KBM-7 (cell line): ENCODE data around the gene SF3B5.
A peak's percentile ranks its signal among the peaks of the same experiment; 100 is the strongest.
"Not testable (repeated sequence)": the region's sequence is repeated elsewhere in the genome, so short reads cannot be mapped to it uniquely, and the experiment has no call there.

Source experiments
- DNase-seq: peaks from one replicate; pipeline ENCODE4 v3.0.0-alpha.2; 2015
- in situ Hi-C: fragments of 300-500 bp; cut with MboI; formaldehyde crosslinking; loops from 2 replicates; pipeline ENCODE4 v1.14.3; 2020; ENCODE audit warnings: low sequenced_read_pairs, low pct_unique_long_range_greater_than_20kb, mixed read lengths

The SF3B5 gene

DNA sequence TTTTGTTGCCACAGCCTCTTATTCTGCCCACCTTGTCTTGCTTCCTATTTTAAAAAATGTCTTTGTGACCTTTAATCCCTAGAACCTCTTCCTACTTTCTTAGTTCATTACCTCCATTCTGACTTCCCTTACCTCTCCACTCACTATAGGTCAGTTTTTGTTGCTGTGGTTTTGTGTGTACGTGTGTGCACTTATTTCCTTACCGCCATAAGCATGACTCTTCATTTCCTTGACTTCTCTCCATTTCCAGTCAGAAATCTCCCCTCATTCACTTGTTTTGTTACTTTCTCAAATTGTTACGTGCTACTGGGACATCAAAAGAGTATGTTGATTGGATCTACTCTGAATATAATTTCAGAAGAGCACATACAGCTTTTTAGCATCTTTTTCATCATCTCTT, 26.6 kb downstream of the SF3B5 start:
- in situ Hi-C loops = no loop called here
- peak; percentile 27 for DNase-seq

DNA sequence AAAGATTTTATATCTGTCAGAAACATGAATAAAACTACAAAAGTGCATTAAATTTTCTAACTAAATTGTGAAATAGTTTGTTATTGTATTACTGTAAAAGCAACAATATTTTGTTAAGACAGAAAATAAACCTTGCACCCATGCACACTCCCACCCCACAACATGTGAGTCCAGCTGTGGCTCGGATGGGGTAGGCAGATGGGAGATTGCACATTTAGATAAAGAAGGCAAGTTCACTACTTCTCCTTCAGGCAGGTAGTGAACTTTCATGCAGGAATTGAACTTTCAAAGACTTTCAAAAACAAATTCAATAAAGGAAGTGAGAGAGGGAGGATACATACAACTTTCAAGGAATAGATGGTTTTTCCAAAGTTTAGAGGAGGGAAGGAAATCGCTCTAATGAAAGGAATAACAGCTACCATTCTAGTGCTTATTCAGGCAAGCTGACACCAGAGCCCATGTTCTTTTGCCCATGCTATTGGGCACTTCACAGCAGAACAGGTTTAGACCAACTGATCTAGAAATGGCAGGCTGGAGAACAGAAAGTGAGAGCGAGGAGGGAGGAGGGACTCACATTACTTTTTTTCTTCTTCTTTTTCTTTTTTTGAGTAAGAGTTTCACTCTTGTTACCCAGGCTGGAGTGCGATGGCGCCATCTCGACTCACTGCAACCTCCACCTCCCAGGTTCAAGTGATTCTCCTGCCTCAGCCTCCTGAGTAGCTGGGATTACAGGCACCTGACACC, 28.5 kb downstream of the SF3B5 start:
- DNase-seq = peak; percentile 24
- in situ Hi-C loops = no loop called here

DNA sequence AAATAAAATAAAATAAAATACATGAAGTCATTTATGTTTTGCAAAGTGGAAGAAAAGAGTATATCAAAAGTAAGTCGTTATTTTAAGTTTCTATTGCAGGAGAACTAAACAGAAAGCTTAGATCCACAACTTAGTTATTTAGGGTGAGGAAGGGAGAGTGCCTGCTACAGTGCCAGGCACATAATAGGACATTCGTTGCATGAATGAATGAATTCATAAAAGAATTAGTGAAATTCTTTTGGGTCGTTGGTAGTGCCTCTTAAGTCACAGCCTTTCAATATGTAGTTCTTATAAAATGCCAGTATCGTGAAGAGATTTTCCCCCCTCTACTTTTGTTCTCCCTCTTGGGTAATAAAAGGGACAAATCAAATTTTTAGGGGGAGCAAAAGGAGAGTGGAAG, 29.1 kb downstream of the SF3B5 start:
- in situ Hi-C loops = no loop called here
- DNase-seq = no peak

DNA sequence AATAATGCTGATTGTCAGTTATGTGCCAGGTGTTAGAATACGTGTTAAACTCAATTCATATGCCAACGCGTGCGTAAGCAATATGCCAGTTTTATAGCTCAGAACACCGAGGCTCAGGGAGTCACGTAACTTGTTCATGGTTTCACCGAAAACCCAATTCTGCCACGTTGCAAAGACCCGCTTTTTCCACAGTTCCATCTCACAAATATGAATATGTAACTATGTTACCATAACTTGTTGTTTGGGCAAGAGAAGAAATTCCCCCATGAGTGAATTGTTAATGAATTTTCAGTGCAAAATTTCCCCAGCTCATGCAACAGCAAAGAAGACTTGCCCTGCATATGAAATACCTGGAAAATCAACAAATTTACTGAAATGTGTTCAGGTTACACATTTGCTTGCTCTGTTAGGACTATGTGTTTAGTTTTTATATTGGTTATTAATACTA, 30.1 kb downstream of the SF3B5 start:
- DNase-seq = no peak
- in situ Hi-C loops = no loop called here

DNA sequence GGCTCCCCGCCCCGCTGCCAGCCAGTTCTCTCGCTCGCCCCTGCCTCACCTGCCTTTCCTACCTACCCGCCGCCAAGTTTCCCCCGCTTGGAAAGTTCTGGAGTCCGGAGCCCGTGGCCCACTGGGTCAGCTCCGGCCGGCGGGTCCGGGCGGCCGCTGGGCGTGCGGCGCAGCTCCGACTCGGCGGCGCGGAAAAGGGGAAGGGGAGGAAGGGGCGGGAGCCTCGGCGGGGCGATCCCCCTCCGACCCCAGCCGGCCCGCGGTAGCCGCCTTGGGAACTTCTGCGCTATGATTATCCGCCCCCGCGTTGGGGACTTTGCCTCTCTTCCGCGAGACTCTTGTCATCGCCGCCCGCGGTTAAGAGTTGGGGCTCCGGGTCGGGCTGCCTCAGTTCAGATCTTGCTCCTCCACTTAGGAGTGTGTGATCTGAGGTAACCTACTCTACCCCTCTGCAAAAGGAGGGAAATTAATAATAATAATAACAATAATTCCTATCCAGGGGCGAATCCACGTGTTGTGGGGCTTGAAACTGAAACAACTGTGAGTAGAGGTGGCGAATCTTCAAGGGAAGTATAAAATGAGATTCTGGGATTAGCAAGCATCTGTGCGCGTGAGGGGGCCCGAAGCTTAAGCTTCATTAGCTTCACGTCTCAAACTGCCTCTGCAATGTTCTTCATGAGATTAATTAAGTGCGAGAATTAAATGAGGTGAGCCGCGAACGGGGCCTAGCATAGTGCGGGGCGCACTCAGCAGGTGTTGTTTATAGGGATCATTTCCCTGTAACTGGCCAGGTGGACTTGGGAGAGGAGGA, 30.8 kb downstream of the SF3B5 start:
- peak; percentile 61 for DNase-seq
- in situ Hi-C loops = no loop called here

DNA sequence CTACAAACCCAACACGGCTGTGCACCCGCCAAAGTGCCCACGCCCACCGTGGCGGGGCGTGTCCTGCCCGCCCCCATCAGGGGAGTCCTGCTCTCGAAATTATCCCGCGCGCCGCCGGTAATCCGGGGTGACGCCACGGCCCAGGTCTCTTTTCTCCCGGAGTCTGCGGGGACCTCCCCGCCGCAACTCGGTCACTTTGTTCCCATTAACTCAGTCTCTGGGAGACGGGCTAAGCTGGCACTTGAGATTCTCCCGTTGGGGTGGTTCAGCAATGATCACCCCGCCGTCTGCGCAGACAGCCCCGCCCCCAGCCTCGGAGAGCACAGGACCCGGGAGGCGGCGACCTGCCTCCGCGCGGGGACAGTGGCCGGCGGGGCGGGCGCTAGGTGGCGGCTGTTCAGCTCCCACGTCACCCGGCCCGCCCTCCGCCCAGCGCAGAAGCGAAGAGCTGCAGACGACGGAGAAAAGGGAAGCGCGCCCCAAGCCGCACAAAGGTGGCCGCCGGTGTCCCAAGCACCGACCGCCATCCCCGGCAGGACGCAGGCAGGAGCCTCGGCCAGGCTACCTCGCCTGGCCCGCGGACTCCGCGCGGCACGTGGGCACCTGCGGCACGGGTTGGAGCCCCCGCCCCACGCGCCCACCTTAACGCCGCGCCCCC, 31.5 kb downstream of the SF3B5 start:
- in situ Hi-C loops = no loop called here
- DNase-seq = peak; percentile 92

DNA sequence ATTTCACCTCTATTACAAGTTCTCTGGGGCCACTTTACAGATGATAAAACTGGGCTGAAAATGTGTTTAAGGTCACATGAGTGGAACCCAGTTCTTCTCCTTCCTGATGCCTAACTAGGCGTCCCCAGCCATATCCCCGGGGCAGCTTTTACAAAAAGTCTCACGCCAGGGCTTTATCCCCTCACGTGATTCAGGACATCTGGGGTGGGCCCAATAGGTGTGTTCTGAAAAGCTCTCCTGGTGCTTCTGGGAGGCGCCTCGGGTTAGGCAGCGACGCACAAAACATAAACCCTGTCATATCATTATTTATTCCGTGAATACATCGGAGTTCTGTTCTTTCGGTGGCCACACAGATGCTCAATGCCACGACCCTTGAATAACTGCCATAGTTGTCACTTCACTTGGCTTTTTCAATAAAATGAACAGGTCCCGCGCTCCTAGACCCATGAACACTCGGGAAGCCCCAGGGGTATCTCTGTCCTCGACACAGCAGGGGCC, 32.1 kb downstream of the SF3B5 start:
- no peak for DNase-seq
- in situ Hi-C loops = no loop called here

DNA sequence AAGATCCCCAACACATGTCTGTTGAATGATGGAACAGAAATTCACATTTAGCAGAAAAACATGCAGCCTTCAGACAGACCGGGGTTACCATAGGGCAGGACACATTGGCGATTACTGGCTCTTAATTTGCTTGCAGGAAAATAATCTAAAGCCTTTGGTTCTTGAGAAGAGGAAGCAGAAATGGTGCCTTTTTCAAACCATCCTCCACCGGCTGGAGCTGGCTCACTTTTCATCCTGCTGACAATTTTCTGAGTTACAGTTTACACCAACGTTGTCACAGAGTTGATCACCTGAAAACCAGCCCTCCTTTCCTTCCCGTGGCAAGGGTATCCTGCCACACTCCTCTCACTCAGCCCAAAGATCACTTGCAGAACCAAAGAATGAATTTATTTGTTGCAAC, 32.6 kb downstream of the SF3B5 start:
- DNase-seq = peak; percentile 31
- in situ Hi-C loops = no loop called here

DNA sequence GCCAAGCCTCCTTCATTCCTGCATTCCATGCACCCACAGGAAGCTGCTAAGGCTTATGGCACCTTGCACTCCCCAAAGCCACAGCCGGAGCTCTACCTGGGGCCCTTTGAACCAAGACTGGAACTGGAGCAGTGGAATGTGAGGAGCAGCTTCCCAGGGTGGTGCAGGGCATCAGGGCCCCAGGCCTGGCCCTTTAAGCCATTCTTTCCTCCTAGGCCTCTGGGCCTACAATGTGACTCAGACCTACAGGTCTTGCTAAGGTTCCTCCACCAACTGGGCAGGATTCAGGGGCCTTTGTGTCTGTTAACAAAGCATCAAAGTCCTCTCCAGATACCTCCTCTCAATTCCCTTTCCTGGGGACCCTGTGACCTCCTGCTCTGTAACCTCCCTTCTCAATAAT, 36.2 kb downstream of the SF3B5 start:
- no peak for DNase-seq
- in situ Hi-C loops = no loop called here

DNA sequence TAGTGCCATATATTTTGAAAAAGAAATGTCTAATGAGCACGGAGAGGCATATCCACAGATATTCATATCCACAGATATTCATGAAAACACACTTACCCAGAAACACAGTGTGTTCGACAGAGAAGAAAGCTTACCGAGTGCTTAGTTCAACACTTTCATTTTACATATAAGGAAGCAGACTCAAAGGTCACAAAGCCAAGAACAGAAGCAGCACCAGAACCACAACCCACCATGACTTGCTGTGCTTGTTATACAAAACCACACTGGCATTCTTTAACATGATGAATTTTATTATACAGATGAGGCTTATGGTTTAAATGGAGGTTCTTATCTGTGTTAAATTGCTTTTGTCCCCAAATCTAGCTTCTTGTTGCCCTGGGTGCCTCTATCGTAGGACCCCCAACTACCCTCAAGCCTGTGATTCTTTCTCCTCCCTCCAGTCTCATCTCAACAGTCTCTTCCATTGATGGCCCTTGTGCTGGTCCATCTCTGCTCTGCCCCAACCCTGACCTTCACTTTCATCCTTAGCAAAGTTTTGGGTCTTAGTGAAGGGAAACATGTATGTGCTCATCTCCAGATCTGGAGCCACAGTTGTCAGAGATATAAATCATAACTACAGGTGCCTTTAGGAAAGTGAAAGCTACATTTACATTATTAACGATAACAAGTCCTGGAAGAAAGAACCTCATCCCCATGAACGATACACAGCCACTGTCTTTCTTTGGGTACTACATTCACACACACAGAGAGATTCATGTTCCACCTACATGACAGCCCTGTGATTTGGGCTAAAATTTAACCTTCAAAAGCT, 40.0 kb downstream of the SF3B5 start:
- no peak for DNase-seq
- in situ Hi-C loops = no loop called here

DNA sequence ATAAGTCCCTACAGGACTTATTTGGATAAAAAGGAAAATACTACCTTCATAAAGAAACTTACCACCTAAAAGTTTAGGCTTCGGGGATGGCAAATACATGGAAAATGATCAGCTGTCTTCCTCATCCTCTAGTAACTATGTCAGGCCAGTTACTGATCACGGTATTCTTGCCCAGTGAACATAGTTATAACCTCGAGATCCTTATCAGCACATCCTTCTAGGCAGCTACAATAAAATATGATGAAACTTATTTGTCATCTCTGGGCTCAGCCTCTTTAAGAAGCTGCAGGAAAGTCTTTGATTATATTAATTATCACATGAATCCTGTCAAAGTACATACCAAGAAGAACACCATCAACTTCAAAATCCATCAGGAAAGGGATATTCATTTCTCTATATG, 41.8 kb downstream of the SF3B5 start:
- no peak for DNase-seq
- in situ Hi-C loops = no loop called here

DNA sequence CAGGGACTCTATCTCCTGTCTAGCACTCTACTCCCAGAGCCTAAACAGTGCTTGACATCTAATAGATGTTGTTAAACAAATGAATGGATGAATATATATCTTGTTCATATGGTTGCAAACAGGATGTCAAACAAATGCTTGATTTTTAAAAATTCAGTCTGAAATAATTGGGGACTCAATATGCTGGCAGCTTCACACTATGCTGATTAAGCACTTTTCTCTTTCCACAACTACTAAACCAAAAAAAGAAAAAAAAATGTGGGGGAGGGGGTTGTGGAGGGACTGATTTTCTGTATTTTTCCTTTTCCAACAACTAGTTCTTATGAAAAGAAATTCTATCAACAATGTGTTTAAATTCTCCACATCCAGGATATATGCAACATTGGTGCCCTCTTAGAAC, 42.9 kb downstream of the SF3B5 start:
- DNase-seq = no peak
- in situ Hi-C loops = no loop called here

DNA sequence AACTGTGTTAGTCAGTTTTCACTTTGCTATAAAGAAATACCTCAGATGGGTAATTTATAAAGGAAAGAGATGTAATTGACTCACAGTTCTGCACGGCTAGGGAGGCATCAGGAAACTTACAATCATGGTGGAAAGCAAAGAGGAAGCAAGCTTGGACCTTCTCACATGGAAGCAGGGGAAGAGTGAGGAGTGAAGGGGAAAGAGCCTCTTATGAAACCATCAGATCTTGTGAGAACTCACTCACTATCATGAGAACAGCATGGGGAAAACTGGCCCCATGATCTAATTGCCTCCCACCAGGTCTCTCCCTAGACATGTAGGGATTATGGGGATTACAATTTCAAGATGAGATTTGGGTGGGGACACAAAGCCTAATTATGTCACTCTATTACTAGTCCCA, 46.0 kb downstream of the SF3B5 start:
- DNase-seq = peak; percentile 20
- in situ Hi-C loops = no loop called here

DNA sequence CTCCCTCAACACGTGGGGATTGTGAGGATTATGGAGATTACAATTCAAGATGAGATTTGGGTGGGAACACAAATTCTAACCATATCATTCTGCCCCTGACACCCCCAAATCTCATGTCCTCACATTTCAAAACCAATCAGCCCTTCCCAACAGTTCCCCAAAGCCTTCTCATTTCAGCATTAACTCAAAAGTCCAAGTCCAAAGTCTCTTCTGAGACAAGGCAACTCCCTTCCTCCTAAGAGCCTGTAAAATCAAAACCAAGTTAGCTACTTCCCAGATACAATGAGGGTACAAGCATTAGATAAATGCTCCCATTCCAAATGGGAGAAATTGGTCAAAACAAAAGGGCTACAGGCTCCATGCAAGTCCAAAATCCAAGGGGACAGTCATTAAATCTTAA, 47.7 kb downstream of the SF3B5 start:
- DNase-seq = no peak
- in situ Hi-C loops = no loop called here

DNA sequence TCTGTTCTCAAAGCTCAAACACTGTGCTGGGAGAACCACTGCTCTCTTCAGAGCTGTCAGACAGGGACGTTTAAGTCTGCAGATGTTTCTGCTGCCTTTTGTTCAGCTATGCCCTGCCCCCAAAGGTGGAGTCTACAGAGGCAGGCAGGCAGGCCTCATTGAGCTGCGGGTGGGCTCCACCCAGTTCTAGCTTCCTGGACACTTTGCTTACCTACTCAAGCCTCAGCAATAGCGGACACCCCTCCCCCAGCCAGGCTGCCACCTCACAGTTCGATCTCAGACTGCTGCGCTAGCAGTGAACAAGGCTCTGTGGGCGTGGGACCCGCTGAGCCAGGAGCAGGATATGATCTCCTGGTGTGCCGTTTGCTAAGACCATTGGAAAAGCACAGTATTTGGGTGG, 48.7 kb downstream of the SF3B5 start:
- DNase-seq, in situ Hi-C loops: not testable (repeated sequence)

DNA sequence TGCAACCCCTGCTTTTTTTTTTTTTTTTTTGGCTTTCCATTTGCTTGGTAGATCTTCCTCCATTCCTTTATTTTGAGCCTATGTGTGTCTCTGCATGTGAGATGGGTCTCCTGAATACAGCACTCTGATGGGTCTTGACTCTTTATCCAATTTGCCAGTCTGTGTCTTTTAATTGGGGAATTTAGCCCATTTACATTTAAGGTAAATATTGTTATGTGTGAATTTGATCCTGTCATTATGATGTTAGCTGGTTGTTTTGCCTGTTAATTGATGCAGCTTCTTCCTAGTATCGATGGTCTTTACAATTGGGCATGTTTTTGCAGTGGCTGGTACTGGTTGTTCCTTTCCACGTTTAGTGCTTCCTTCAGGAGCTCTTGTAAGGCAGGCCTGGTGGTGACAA, 50.4 kb downstream of the SF3B5 start:
- DNase-seq, in situ Hi-C loops: not testable (repeated sequence)
